HG03469 (cell line): ENCODE measurements around the gene CHST8.

ENCODE experiments used
- ATAC-seq: cut with Tn5 transposase; IDR thresholded peaks from one replicate; pipeline ENCODE4 v1.9.1; 2021; ENCODE audit warnings: mild to moderate bottlenecking, moderate library complexity, moderate number of reproducible peaks; ENCODE audit not compliant: unreplicated experiment

The CHST8 gene

GRCh38 chr19:33713194-33713593 lies 91.4 kb downstream of the CHST8 start:
- ATAC-seq: no peak

GRCh38 chr19:33714149-33714548 lies 92.4 kb downstream of the CHST8 start:
- ATAC-seq: no peak

- no peak for ATAC-seq
Measured at GRCh38 chr19:33715462-33715861, 93.7 kb downstream of the CHST8 start.

- ATAC-seq: no peak
Measured at GRCh38 chr19:33717878-33718277, 96.1 kb downstream of the CHST8 start.

- no peak for ATAC-seq
Measured at GRCh38 chr19:33718651-33719254, 97.0 kb downstream of the CHST8 start.

GRCh38 chr19:33719366-33720154 lies 97.8 kb downstream of the CHST8 start:
- no peak for ATAC-seq

GRCh38 chr19:33720155-33720493 lies 98.4 kb downstream of the CHST8 start:
- no peak for ATAC-seq

- ATAC-seq: no peak
Measured at GRCh38 chr19:33720691-33721682, 99.2 kb downstream of the CHST8 start.

GRCh38 chr19:33721735-33722297 lies 100.1 kb downstream of the CHST8 start:
- no peak for ATAC-seq

GRCh38 chr19:33722456-33723239 lies 100.9 kb downstream of the CHST8 start:
- ATAC-seq: no peak

GRCh38 chr19:33723512-33723911 lies 101.8 kb downstream of the CHST8 start:
- ATAC-seq: no peak

- ATAC-seq: no peak
Measured at GRCh38 chr19:33724021-33724720, 102.4 kb downstream of the CHST8 start.

GRCh38 chr19:33724721-33725060 lies 102.9 kb downstream of the CHST8 start:
- ATAC-seq: no peak

GRCh38 chr19:33725567-33725966 lies 103.8 kb downstream of the CHST8 start:
- ATAC-seq: no peak

GRCh38 chr19:33726756-33727155 lies 105.0 kb downstream of the CHST8 start:
- ATAC-seq: no peak

- ATAC-seq: no peak
Measured at GRCh38 chr19:33727331-33727998, 105.7 kb downstream of the CHST8 start.

- ATAC-seq: no peak
Measured at GRCh38 chr19:33728141-33728540, 106.4 kb downstream of the CHST8 start.

- no peak for ATAC-seq
Measured at GRCh38 chr19:33730858-33731607, 109.3 kb downstream of the CHST8 start.

- ATAC-seq: no peak
Measured at GRCh38 chr19:33731881-33732280, 110.1 kb downstream of the CHST8 start.
